Stimulated activated CD8-positive, alpha-beta memory T cell treated with anti-CD3 and anti-CD28 coated beads, Interleukin-2, amount 100 ng/mL, for 1 hour (primary cell): Measurements from ENCODE around the gene GALK2.
"Not testable (repeated sequence)": the region's sequence is repeated elsewhere in the genome, so short reads cannot be mapped to it uniquely, and the experiment has no call there.

Source experiments
- DNase-seq, 2 donors: peaks; one replicate each; pipeline ENCODE4 v3.0.0-alpha.2; 2020; ENCODE audit warnings: low read depth in 2 of 2

Gene GALK2

GRCh38 chr15:49223536-49224274 is 53.7 kb downstream of the GALK2 start:
- no peak for DNase-seq

GRCh38 chr15:49225572-49226281 is 55.7 kb downstream of the GALK2 start:
- DNase-seq = no peak

DNA sequence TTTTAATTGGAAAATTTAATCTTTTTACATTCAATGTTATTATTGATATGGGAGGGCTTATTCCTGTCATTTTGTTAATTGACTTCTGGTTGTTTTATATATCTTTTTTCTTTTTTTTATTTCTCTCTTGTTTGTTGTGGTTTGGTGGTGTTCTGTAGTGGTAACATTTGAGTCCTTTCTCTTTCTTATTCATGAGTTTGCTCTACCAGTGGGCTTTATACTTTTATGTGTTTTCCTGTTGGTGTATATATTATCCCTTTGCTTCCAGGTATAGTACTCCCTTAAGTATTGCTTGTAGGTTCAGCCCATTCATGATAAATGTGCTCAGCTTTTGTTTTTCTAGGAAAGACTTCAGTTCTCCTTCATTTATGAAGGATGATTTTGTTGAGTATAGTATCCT is 57.6 kb downstream of the GALK2 start:
- no peak for DNase-seq

DNA sequence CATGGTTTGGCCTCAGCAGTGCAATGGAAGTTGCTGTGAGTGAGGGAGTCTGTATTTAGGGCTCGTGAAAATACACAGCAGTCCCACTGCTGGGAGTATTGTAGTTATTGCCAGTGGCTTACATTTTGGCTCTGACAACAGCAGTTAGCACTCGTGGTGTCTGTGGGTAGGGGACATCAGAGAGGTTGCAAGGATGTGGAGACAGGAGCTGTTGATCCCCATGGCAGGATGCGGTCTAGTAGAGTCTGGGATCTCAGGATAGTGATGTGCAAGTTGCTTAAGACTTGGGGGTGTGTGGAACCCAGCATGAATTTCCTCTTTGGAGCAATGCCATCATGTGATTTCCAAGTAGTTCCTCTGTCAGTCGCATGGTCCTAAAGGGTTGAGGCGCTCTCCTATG is 59.9 kb downstream of the GALK2 start:
- no peak for DNase-seq

DNA sequence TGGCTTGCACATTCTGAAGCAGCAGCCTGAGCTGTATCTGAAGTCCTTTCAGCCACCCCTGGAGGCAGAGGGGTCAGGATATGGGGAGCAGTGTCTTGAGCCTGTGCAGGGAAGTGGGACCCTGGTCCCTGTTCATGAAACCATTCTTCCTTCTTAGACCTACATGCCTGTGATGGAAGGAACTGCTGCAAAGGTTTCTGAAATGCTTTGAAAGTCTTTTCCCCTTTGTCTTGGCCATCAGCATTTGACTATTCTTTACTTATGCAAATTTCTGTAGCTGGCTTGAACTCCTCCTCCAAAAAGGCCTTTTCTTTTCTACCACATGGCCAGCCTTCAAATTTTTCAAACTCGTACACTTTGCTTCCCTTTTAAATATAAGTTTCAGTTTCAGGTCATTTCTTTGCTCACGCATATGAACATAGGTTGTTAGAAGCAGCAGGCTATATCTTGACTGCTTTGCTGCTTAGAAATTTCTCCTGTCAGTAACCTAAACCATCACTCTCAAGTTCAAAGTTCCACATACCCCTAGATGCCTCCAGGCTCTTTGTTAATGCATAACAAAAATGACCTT is 62.3 kb downstream of the GALK2 start:
- no peak for DNase-seq

GRCh38 chr15:49235446-49236124 is 65.5 kb downstream of the GALK2 start:
- no peak for DNase-seq

DNA sequence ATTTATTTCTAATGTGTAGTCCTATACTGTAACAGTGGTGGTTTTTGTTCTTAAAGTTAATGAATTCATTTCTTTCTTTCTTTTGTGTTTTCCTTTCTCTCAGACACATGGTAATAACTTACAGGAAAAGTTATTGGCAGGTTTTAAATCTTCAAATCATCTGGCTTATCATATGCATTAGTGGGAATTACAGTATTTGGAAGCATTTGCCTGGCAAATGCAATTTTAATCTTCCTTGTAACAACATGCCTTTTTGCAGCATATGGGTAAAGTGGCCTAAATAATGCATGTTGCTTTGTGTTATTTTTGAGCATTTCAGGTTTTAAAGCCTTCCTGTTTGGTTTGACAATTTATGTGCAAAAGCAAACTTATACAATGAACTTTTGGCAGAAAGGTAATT is 66.8 kb downstream of the GALK2 start:
- no peak for DNase-seq

DNA sequence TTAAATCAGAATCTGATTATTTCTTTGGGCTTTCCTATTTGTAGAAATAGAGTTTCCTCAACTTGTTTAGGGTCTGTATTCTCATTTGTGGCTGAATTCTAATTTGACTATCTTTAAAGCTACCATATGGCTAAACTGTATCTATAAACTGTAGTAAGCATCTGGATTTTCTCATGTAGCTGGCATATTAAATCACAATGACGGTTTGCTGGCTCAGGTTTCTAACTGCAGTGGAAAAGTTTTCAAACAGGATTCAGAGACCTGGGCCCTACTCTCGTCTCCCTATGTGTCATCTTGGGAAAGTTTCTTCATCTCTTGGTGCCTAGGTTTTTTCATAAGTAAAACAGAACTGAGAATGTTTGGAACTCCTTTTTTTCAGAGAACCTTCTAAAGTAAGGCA is 68.3 kb downstream of the GALK2 start:
- no peak for DNase-seq

GRCh38 chr15:49239105-49239504 is 69.1 kb downstream of the GALK2 start:
- no peak for DNase-seq

DNA sequence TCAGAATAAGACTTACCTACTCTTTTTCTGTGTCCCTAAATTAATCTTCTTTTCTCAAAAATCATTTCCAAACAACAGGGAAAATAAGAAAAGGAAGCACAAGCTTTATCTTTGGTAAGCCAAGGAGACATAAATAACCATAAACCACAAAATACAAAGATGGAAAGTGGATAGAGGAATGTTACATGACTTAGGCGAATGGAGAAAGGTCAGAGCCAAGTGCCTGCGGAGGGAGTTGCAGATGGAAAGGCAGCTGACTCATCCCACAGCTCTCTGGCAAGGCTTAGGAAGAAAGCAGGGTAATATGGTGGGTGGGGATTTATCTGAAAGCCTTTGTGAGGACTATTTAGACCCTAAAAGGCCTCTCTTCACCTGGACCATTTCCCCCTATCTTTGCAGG is 72.8 kb downstream of the GALK2 start:
- no peak for DNase-seq

DNA sequence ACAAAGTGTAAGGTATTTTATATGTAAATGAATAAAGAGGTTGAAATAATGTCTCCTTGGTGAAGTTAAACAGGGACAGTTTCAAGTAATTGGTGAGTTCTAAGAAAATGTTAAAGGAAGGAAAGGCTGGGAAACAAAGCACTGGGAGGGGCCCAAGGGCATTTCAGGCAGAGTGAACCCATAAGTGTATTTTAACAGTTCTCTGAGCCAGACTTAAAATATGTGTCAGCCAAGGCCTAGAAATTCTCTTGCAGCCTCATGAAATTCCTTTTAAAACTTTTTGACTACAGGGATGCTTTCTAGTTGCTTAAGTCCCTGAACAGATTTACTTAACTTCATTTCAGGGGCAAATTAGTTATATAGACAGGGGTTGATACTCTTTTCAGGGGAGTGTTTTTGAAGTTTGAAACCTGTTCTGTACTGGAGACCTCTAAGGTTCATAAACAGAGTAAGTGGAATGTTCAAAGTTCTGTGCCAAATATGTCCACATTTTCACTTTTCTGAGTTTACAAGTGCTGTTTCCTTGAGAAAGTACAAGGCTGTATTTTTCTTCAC is 77.6 kb downstream of the GALK2 start:
- DNase-seq = no peak

DNA sequence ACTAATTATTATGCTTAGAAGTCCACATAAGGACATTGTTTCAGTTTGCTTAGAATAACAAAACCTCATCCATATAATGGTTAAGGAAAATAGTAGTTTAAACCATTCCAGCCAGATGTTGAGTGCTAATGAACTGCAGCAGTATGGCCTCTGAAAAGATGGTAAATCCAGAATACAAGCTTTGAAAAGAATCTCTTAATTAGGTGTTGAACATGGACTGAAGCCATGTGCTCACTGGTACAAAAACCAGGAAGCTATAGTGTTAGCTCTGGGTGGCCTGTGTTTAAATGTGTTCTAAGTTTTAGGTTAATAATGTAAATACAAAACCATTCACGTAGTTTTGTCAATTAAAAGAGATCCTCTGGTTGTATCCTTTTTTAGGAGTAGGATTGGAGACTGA is 78.2 kb downstream of the GALK2 start:
- no peak for DNase-seq

GRCh38 chr15:49255966-49256759 is 86.1 kb downstream of the GALK2 start:
- DNase-seq = no peak

- not testable (repeated sequence) for DNase-seq
Observed at GRCh38 chr15:49265117-49265516, 95.1 kb downstream of the GALK2 start.

DNA sequence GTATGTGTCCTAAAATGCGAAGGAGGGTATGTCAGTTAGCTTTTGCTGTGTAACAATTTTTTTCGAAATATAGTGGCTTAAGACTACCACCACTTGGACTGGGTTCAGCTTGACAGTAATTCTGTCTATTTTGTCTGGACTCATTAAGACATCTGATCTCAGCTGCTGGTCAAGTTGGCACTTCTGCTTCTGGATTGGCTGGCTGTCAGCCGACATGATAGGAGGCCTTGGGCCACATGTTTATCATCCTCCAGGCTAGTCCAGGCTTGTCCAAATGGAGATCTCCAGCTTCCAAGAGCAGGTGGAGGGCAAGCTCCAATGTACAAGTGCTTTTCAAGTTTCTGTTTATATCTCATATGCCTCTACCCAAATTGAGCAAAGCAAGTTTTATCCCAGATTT is 95.9 kb downstream of the GALK2 start:
- no peak for DNase-seq

DNA sequence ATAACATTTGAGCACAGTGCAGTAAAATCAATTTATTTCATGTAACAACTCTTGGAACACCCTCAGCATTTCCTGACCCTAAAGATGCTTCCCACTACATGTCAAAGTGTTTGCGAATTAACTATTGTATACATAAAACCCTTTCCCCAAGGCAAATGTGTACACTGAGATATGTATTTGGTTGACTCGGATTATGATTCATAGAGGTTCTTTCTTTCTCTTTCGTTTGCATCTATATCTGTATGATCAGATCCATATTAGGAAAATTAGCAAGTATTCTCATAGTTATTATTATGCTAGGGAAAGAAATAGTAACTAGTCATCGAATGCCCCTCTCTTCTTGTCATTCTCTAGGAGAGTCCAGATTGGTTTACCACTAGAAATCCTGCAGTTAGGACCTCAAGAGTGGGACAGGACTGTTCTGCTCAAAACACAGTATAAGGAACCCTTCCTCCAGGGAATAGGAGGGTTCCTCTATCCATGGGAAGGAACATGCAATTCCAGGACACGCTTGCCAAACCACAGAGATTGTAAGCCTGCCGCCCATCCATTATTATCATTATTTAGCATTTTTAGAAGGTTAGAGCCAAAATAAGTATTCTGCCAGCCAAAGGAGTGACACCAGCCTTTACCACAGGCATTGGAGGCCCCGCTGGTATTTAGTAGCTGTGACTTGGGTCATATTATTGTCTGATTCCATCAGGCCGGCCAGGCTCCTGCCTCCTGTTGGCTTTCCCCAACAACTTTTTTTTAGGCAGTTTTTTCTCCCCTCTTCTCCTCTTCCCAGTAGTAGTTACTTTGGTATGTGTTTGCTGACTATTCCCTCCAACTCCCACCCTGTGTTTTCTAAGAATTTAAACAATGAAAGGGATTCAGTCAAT is 100.7 kb downstream of the GALK2 start:
- DNase-seq = no peak

DNA sequence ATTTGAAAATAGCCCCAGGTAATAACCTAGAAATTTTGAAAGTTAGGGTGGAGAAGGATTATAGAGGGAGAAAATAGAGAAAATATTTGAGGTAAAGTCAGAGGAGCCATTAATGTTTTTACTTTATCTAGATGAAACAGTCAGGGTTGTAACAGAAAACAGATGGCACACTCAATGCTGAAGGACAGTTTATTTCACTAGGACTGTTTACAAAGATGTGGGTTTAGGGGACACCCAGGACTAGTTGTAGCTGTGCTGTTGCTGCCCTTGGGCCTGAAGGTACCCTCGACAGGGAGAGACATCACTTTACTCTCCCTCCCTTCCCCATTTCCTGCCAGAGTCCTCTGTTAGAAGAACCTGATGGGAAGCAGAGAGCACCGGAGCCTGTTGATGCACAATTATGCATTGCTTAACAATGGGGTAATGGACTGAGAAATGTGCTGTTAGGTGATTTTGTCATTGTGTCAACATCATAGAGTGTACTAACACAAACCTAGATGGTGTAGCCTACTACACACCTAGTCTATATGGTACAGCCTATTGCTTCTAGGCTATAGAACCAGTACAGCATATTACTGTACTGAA is 103.8 kb downstream of the GALK2 start:
- no peak for DNase-seq

DNA sequence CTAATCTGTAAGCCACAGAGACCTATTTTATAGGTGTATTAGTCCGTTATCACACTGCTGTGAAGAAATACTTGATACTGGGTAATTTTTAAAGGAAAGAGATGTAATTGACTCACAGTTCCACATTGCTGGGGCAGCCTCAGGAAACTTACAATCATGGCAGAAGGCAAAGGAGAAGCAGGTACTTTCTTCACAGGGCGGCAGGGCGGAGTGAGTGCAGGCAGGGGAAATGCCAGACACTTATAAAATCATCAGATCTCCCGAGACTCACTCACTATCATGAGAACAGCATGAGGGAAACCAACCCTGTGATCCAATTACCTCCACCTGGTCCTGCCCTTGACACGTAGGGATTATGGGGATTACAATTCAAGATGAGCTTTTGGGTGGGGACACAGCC is 108.7 kb downstream of the GALK2 start:
- DNase-seq = no peak

GRCh38 chr15:49279521-49280456 is 109.7 kb downstream of the GALK2 start:
- no peak for DNase-seq
